ENCODE data around the gene CNGB1. TPM values are rescaled to one million over a fixed set of nuclear protein-coding genes. Genes with fewer than 3 reads are reported as not detected.

CNGB1 gene
- total RNA-seq, 2 donors from 2014 or later, result 0.05 to 0.69 TPM

- Histone ChIP-seq H3K9ac (ENCODE audit: low read depth in 2 of 2, low read length in 2 of 2) (no peak overlapping the region), H3K27ac (no peak overlapping the region), H3K4me1 (no peaks in the 10 kb centered on the region), H3K27me3 (peaks cover 9% of the 10 kb centered on the region), H3K4me3 (no peak overlapping the region), H3K9me3 (no peaks in the 10 kb centered on the region), H3K36me3 (no peaks in the 10 kb centered on the region)
- TF ChIP-seq CTCF (IDR thresholded peaks at IDR 0.05), result no peak
- DNase-seq, result no peak
- intact Hi-C loops (cut with DNase I), result no loop called here
Observed at GRCh38 chr16:57889111-57889510, 81.8 kb downstream of the CNGB1 start.

- no peak overlapping the region for H3K9ac ChIP-seq (ENCODE audit: low read depth in 2 of 2, low read length in 2 of 2)
- no peak overlapping the region for H3K4me3 ChIP-seq
- no peak for DNase-seq
- TF ChIP-seq CTCF (IDR thresholded peaks at IDR 0.05), result no peak
- H3K27ac ChIP-seq, result no peak overlapping the region
- peaks cover 19% of the 10 kb centered on the region for H3K27me3 ChIP-seq
- no peaks in the 10 kb centered on the region for H3K9me3 ChIP-seq
- intact Hi-C loops (cut with DNase I), result no loop called here
- no peaks in the 10 kb centered on the region for H3K36me3 ChIP-seq
- no peaks in the 10 kb centered on the region for H3K4me1 ChIP-seq
Observed at GRCh38 chr16:57888128-57888527, 82.8 kb downstream of the CNGB1 start.

- Histone ChIP-seq H3K4me1 (no peaks in the 10 kb centered on the region), H3K9ac (ENCODE audit: low read depth in 2 of 2, low read length in 2 of 2) (no peak overlapping the region), H3K27me3 (peaks cover 19% of the 10 kb centered on the region), H3K27ac (no peak overlapping the region), H3K36me3 (no peaks in the 10 kb centered on the region), H3K9me3 (no peaks in the 10 kb centered on the region), H3K4me3 (no peak overlapping the region)
- TF ChIP-seq CTCF (IDR thresholded peaks at IDR 0.05), result no peak
- no peak for DNase-seq
- intact Hi-C loops (cut with DNase I), result no loop called here
Observed at GRCh38 chr16:57887711-57888110, 83.2 kb downstream of the CNGB1 start.

GRCh38 chr16:57886427-57886826 is 84.5 kb downstream of the CNGB1 start:
- peaks cover 19% of the 10 kb centered on the region for H3K27me3 ChIP-seq
- intact Hi-C loops (cut with DNase I), result no loop called here
- no peaks in the 10 kb centered on the region for H3K9me3 ChIP-seq
- no peaks in the 10 kb centered on the region for H3K36me3 ChIP-seq
- no peak overlapping the region for H3K4me3 ChIP-seq
- no peak for DNase-seq
- H3K4me1 ChIP-seq, result no peaks in the 10 kb centered on the region
- no peak overlapping the region for H3K9ac ChIP-seq (ENCODE audit: low read depth in 2 of 2, low read length in 2 of 2)
- no peak overlapping the region for H3K27ac ChIP-seq
- TF ChIP-seq CTCF (IDR thresholded peaks at IDR 0.05), result no peak

GRCh38 chr16:57884655-57885133 is 86.2 kb downstream of the CNGB1 start:
- Histone ChIP-seq H3K4me3 (no peak overlapping the region), H3K9me3 (no peaks in the 10 kb centered on the region), H3K4me1 (no peaks in the 10 kb centered on the region), H3K36me3 (no peaks in the 10 kb centered on the region), H3K27me3 (peaks cover 23% of the 10 kb centered on the region), H3K27ac (no peak overlapping the region), H3K9ac (ENCODE audit: low read depth in 2 of 2, low read length in 2 of 2) (no peak overlapping the region)
- intact Hi-C loops (cut with DNase I), result no loop called here
- TF ChIP-seq CTCF (IDR thresholded peaks at IDR 0.05), result no peak
- DNase-seq, result no peak
